K562 (cell line): Measurements from ENCODE around the gene KASH5. TPM values are rescaled to one million over a fixed set of nuclear protein-coding genes. Genes with fewer than 3 reads are reported as not detected.
A peak's percentile ranks its signal among the peaks of the same experiment; 100 is the strongest.

Experiments
- ATAC-seq: fragments of 200-7000 bp; cut with Tn5 transposase; 3 replicates; pipeline ENCODE4 v1.9.1; 2020; ENCODE audit warnings: moderate library complexity
- BruUV-seq: library from RNA; stranded (reverse); fragments of 400-500 nt; replicated peaks from 2 replicates; lab custom pipeline; 2021; lab: Mats Ljungman, UMichigan
- CTCF ChIA-PET: fragments of 300-600 bp; formaldehyde crosslinking; extraction: SDS; loops from one replicate; lab custom pipeline; 2021; ENCODE audit warnings: low intra/inter-chr PET ratio; lab: Yijun Ruan, JAX
- POLR2A ChIA-PET: fragments of 300-600, 350-650 bp; sonication (Branson Sonifier 250); formaldehyde crosslinking; extraction: SDS; loops from one replicate; lab custom pipeline; 2021; ENCODE audit warnings: antibody characterized with exemption, inconsistent platforms; lab: Yijun Ruan, JAX
- DNase-seq, 4 experiments: peaks; one replicate each; pipeline versions ENCODE4 v3.0.0 to v3.0.0-alpha.2; 2011 to 2018; ENCODE audit warnings: low spot score in 3 of 4, mixed read lengths in 3 of 4; ENCODE audit errors: extremely low read depth in 1 of 4
- FAIRE-seq: peaks from 2 replicates; lab custom pipeline; 2011; peaks lifted over from hg19 to GRCh38; lab: Jason Lieb, UNC
- H2AFZ ChIP-seq: 2 replicates; pipeline ENCODE4 v1.6.0; 2011; ENCODE audit warnings: low read depth, low read length, control low read depth, inconsistent platforms
- H3K27ac ChIP-seq: fragments of 200-600 bp; 3 replicates; pipeline ENCODE4 v1.8.0; 2011; ENCODE audit warnings: low read depth, mild to moderate bottlenecking, control low read depth, inconsistent platforms, low read length, moderate library complexity, mixed read lengths; ENCODE audit errors: extremely low read depth
- H3K27me3 ChIP-seq, 2 experiments: fragments of 300-600 bp in 1 of 2; 2 replicates in 1 of 2; 3 replicates in 1 of 2; pipeline versions ENCODE4 v1.6.0 to v1.8.0; 2011; ENCODE audit warnings: inconsistent platforms in 2 of 2, low read length in 2 of 2, mild to moderate bottlenecking in 1 of 2, mixed read lengths in 1 of 2, moderate library complexity in 1 of 2; ENCODE audit not compliant: control insufficient read depth in 2 of 2, insufficient read depth in 2 of 2
- H3K36me3 ChIP-seq: fragments of 300-600 bp; 3 replicates; pipeline ENCODE4 v1.8.0; 2011; ENCODE audit warnings: mild to moderate bottlenecking, low read length, inconsistent platforms; ENCODE audit not compliant: control insufficient read depth, insufficient read depth
- H3K4me1 ChIP-seq, 2 experiments: fragments of 200-600 bp in 1 of 2; replicated peaks in 1 of 2; 2 replicates in 1 of 2; 3 replicates in 1 of 2; pipeline versions ENCODE4 v1.5.1 to v1.8.0; 2011; ENCODE audit warnings: inconsistent platforms in 2 of 2, low read length in 2 of 2, mild to moderate bottlenecking in 1 of 2, mixed read lengths in 1 of 2, moderate library complexity in 1 of 2; ENCODE audit not compliant: control insufficient read depth in 2 of 2, insufficient read depth in 2 of 2
- H3K4me2 ChIP-seq: 2 replicates; pipeline ENCODE4 v1.6.1; 2011; ENCODE audit warnings: low read length, control low read depth, inconsistent platforms, mixed read lengths; ENCODE audit not compliant: insufficient read depth
- H3K4me3 ChIP-seq: fragments of 200-600 bp; sonication (generic), shearing (Covaris generic); 2 replicates; pipeline ENCODE4 v1.5.1; 2016; ENCODE audit warnings: control low read depth, inconsistent platforms
- H3K79me2 ChIP-seq: fragments of 200-600 bp; 3 replicates; pipeline ENCODE4 v1.8.0; 2011; ENCODE audit warnings: low read length, inconsistent platforms; ENCODE audit not compliant: control insufficient read depth, insufficient read depth
- H3K9ac ChIP-seq, 2 experiments: 2 replicates each; pipeline versions ENCODE4 v1.6.0 to v1.6.1; 2011; ENCODE audit warnings: low read depth in 2 of 2, low read length in 2 of 2, control low read depth in 1 of 2, inconsistent platforms in 1 of 2, mild to moderate bottlenecking in 1 of 2, mixed read lengths in 1 of 2; ENCODE audit not compliant: insufficient read depth in 1 of 2
- H3K9me1 ChIP-seq: one replicate; pipeline ENCODE4 v1.6.0; 2011; ENCODE audit warnings: inconsistent platforms, mild to moderate bottlenecking, low read length, moderate library complexity; ENCODE audit not compliant: control insufficient read depth, insufficient read depth
- H3K9me3 ChIP-seq: replicated peaks from 2 replicates; pipeline ENCODE4 v1.5.1; 2011; ENCODE audit warnings: low read depth, low read length, inconsistent platforms; ENCODE audit not compliant: control insufficient read depth, insufficient read depth
- H4K20me1 ChIP-seq: replicated peaks from 2 replicates; pipeline ENCODE4 v1.6.1; 2011; ENCODE audit warnings: low read length, inconsistent platforms, mixed read lengths; ENCODE audit not compliant: control insufficient read depth, insufficient read depth
- CSDE1 ChIP-seq, 2 experiments: fragments of 450-650 bp; IDR thresholded peaks; 2 replicates each; pipeline ENCODE4 v1.6.1; 2016; ENCODE audit warnings: mild to moderate bottlenecking in 1 of 2
- MTA3 ChIP-seq: fragments of 450-650 bp; formaldehyde crosslinking; IDR thresholded peaks from 2 replicates; pipeline ENCODE4 v1.6.1; 2017; ENCODE audit warnings: mild to moderate bottlenecking, borderline replicate concordance
- MYNN ChIP-seq, 2 experiments: sonication (generic); formaldehyde crosslinking in 1 of 2; IDR thresholded peaks; 2 replicates each; pipeline versions ENCODE4 v1.5.0 to v1.6.1; 2016 to 2020; ENCODE audit warnings: antibody characterized with exemption in 1 of 2, missing genetic modification reagents in 1 of 2
- PHB2 ChIP-seq: fragments of 450-650 bp; IDR thresholded peaks from 2 replicates; pipeline ENCODE4 v1.6.1; 2017; ENCODE audit warnings: low read depth
- PREB ChIP-seq: sonication (generic); formaldehyde crosslinking; IDR thresholded peaks from 2 replicates; pipeline ENCODE4 v1.8.1; 2023; ENCODE audit warnings: mild to moderate bottlenecking, missing genetic modification reagents
- RAD21 ChIP-seq, 2 experiments: fragments of 250-450 bp in 1 of 2; fragments of 450-650 bp in 1 of 2; sonication (Bioruptor Pico) in 1 of 2; formaldehyde crosslinking in 1 of 2; IDR thresholded peaks in 1 of 2; conservative IDR thresholded peaks in 1 of 2; 2 replicates each; pipeline versions ENCODE4 v1.4.0 to v1.8.0; 2020 to 2022; ENCODE audit warnings: mild to moderate bottlenecking in 2 of 2, moderate library complexity in 1 of 2
- REST ChIP-seq, 2 experiments: fragments of 450-650 bp; formaldehyde crosslinking in 1 of 2; IDR thresholded peaks; 2 replicates each; pipeline versions ENCODE4 v1.4.0 to v1.6.1; 2014 to 2020; ENCODE audit warnings: mild to moderate bottlenecking in 2 of 2, borderline replicate concordance in 1 of 2, low read depth in 1 of 2
- TCFL5 ChIP-seq: fragments of 250-450 bp; sonication (Bioruptor Pico); conservative IDR thresholded peaks from 2 replicates; pipeline ENCODE4 v1.6.1; 2021; ENCODE audit warnings: mild to moderate bottlenecking, moderate library complexity, matching md5 sums
- WGBS: fragments of 100-300 bp; shearing (Covaris generic); methylation state at CpG from one replicate; pipeline ENCODE4 v1.1.6; 2016; ENCODE audit warnings: low coverage, mixed read lengths; ENCODE audit not compliant: insufficient coverage; ENCODE audit errors: missing lambda C conversion rate; 5-methylcytosine and 5-hydroxymethylcytosine counted together
- in situ Hi-C: fragments of 300-500 bp; cut with MboI; formaldehyde crosslinking; loops from 4 replicates; pipeline ENCODE4 v1.15.0; 2018; ENCODE audit warnings: inconsistent platforms, mixed read lengths
- intact Hi-C: fragments of 100-400 bp; cut with micrococcal nuclease; formaldehyde crosslinking; loops from 2 replicates; pipeline ENCODE4 v1.14.2; 2022
- polyA plus RNA-seq, 8 experiments: library from polyadenylated mRNA; depleted of rRNA in 4 of 8; stranded (reverse) in 5 of 8; unstranded in 3 of 8; fragments of >200 nt; fragmentation: Nextera tagmentation in 2 of 8; fragmentation: Illumina TruSeq in 1 of 8; extraction: Ambion mirVana in 2 of 8; extraction: Trizol in 1 of 8; gene quantifications; 2 replicates each; pipeline versions ENCODE4 v1.2.1 to v1.2.3, GENCODE V29; 2011 to 2014; ENCODE audit warnings: inconsistent platforms in 1 of 8, missing spikeins in 1 of 8
- total RNA-seq, 7 experiments: library from RNA; depleted of rRNA in 6 of 7; stranded (reverse); fragments of >200 nt in 6 of 7; fragmentation: Illumina TruSeq in 2 of 7; extraction: Trizol in 2 of 7; gene quantifications; 2 replicates each; pipeline versions ENCODE4 v1.2.1 to v1.2.3, GENCODE V29; 2011 to 2021; ENCODE audit warnings: low replicate concordance in 1 of 7

KASH5 gene
- total and polyA plus RNA-seq, 9 of the 15 experiments (the other 6 are each of a cell fraction or from before 2014, with no cell fraction given): 0.07 to 0.84 (median 0.34) TPM; not detected in 1

- BruUV-seq: no TSS peak
- Histone ChIP-seq H3K9ac (no peak overlapping the region; a peak in 1 of 4 replicates), H3K4me3 (no peak overlapping the region), H3K79me2 (no peaks in the 10 kb centered on the region), H3K4me1 (peaks cover 29 to 45% of the 10 kb centered on the region in 2 experiments), H4K20me1 (no peaks in the 10 kb centered on the region), H3K27ac (no peak overlapping the region)
- ChIA-PET CTCF (no interaction called here), POLR2A (interaction anchor here (0.7 to 3.0 kb wide), 3 partner anchors 8 to 25 kb away, joined by 3 to 14 read pairs (median 4); no protein-coding TSS in a partner anchor)
- FAIRE-seq: no peak
- TF ChIP-seq PREB (CRISPR knock-in tag) (no peak), MTA3 (no peak), PHB2 (no peak), MYNN (IDR thresholded peaks at IDR 0.05) (no peak), MYNN (CRISPR knock-in tag; IDR thresholded peaks at IDR 0.05) (no peak), REST (IDR thresholded peaks at IDR 0.05; ENCODE audit: borderline replicate concordance) (0 out of 2 replicates have a peak, but pooled peaks have one; percentile 6), REST (CRISPR knock-in tag; IDR thresholded peaks at IDR 0.05; ENCODE audit: low read depth) (no peak), TCFL5 (CRISPR knock-in tag) (no peak), CSDE1 (IDR thresholded peaks at IDR 0.05) (no peak), RAD21 (CRISPR knock-in tag; conservative IDR thresholded peaks at IDR 0.05 in 1 of 2, IDR thresholded peaks at IDR 0.05 in 1 of 2) (peak in 1 of 2 experiments; percentile 31; a peak in 1 of 4 replicates)
- TF ChIP-seq, all 486 proteins: peak for 2
- WGBS: 28% methylated on average over 4 of the region's 7 CpGs
- ATAC-seq (no peak), DNase-seq (no peak)
- Histone ChIP-seq H3K36me3 (no peaks in the 10 kb centered on the region), H3K27me3 (no peaks in the 10 kb centered on the region), H3K9me3 (no peaks in the 10 kb centered on the region), H3K9me1 (no peaks in the 10 kb centered on the region), H2AFZ (no peak overlapping the region), H3K4me2 (no peak overlapping the region)
- intact Hi-C loops (no loop called here), in situ Hi-C loops (no loop called here)
Observed at GRCh38 chr19:49417088-49417487, 29.0 kb downstream of the KASH5 start.
